Astrocyte (in vitro differentiated cells and primary cell): ENCODE measurements around the gene ATXN1. TPM values are rescaled to one million over a fixed set of nuclear protein-coding genes. Genes with fewer than 3 reads are reported as not detected.

Source experiments
- DNase-seq: peaks from one replicate; pipeline ENCODE4 v3.0.0-alpha.2; 2010; ENCODE audit warnings: low read depth
- FAIRE-seq: peaks from 2 replicates; lab custom pipeline; 2011; peaks lifted over from hg19 to GRCh38; lab: Jason Lieb, UNC
- H2AFZ ChIP-seq: 2 replicates; pipeline ENCODE4 v1.6.0; 2012; ENCODE audit warnings: low read depth, low read length, inconsistent platforms
- H3K27ac ChIP-seq: 2 replicates; pipeline ENCODE4 v1.5.1; 2011; ENCODE audit warnings: low read depth, low read length, inconsistent platforms
- H3K27me3 ChIP-seq: 2 replicates; pipeline ENCODE4 v1.6.0; 2011; ENCODE audit warnings: low read length, inconsistent platforms; ENCODE audit not compliant: insufficient read depth
- H3K36me3 ChIP-seq: 2 replicates; pipeline ENCODE4 v1.5.1; 2011; ENCODE audit warnings: low read length, inconsistent platforms; ENCODE audit not compliant: insufficient read depth
- H3K4me1 ChIP-seq: 2 replicates; pipeline ENCODE4 v1.5.1; 2011; ENCODE audit warnings: low read length, inconsistent platforms; ENCODE audit not compliant: insufficient read depth
- H3K4me2 ChIP-seq: 2 replicates; pipeline ENCODE4 v1.6.0; 2012; ENCODE audit warnings: low read length, inconsistent platforms
- H3K4me3 ChIP-seq: 2 replicates; pipeline ENCODE4 v1.5.1; 2011; ENCODE audit warnings: low read depth, mild to moderate bottlenecking, low read length, inconsistent platforms; ENCODE audit not compliant: insufficient read depth
- H3K79me2 ChIP-seq: 2 replicates; pipeline ENCODE4 v1.6.0; 2012; ENCODE audit warnings: mild to moderate bottlenecking, low read length, inconsistent platforms; ENCODE audit not compliant: insufficient read depth
- H3K9ac ChIP-seq: 2 replicates; pipeline ENCODE4 v1.6.0; 2012; ENCODE audit warnings: mild to moderate bottlenecking, low read length, inconsistent platforms
- H3K9me3 ChIP-seq: 2 replicates; pipeline ENCODE4 v1.5.1; 2012; ENCODE audit warnings: low read depth, mild to moderate bottlenecking, low read length, inconsistent platforms; ENCODE audit not compliant: insufficient read depth
- H4K20me1 ChIP-seq: 2 replicates; pipeline ENCODE4 v1.6.0; 2012; ENCODE audit warnings: low read length, inconsistent platforms; ENCODE audit not compliant: insufficient read depth
- H3K27ac Mint-ChIP-seq: one replicate; pipeline ENCODE4 v1.8.0; 2021; ENCODE audit warnings: mild to moderate bottlenecking, mixed read lengths; ENCODE audit not compliant: unreplicated experiment
- H3K27me3 Mint-ChIP-seq: one replicate; pipeline ENCODE4 v1.8.0; 2021; ENCODE audit warnings: low read depth, mixed read lengths; ENCODE audit not compliant: unreplicated experiment
- H3K36me3 Mint-ChIP-seq: one replicate; pipeline ENCODE4 v1.8.0; 2021; ENCODE audit warnings: low read depth, mixed read lengths; ENCODE audit not compliant: unreplicated experiment
- H3K4me1 Mint-ChIP-seq: one replicate; pipeline ENCODE4 v1.8.0; 2021; ENCODE audit warnings: low read depth, mixed read lengths; ENCODE audit not compliant: unreplicated experiment
- H3K4me3 Mint-ChIP-seq: one replicate; pipeline ENCODE4 v1.8.0; 2021; ENCODE audit warnings: mild to moderate bottlenecking, moderate library complexity, mixed read lengths; ENCODE audit not compliant: unreplicated experiment
- H3K9me3 Mint-ChIP-seq: one replicate; pipeline ENCODE4 v1.8.0; 2021; ENCODE audit warnings: mild to moderate bottlenecking, mixed read lengths; ENCODE audit not compliant: unreplicated experiment
- EZH2 ChIP-seq: IDR thresholded peaks from 2 replicates; pipeline ENCODE4 v1.6.1; 2012; ENCODE audit warnings: mild to moderate bottlenecking, low read length, inconsistent platforms; ENCODE audit not compliant: insufficient read depth
- total RNA-seq: library from RNA; stranded (reverse); gene quantifications from 2 replicates; pipeline ENCODE4 v1.2.1, GENCODE V29; 2021
- TF ChIP-seq, protein P1 (sequence below): IDR thresholded peaks from 2 replicates; pipeline ENCODE4 v1.5.1; 2011; ENCODE audit warnings: low read depth, mild to moderate bottlenecking, inconsistent platforms, low read length, moderate library complexity; ENCODE audit not compliant: insufficient read depth

The ATXN1 gene
- total RNA-seq, 1 donor from 2014 or later = 70.9 TPM

DNA sequence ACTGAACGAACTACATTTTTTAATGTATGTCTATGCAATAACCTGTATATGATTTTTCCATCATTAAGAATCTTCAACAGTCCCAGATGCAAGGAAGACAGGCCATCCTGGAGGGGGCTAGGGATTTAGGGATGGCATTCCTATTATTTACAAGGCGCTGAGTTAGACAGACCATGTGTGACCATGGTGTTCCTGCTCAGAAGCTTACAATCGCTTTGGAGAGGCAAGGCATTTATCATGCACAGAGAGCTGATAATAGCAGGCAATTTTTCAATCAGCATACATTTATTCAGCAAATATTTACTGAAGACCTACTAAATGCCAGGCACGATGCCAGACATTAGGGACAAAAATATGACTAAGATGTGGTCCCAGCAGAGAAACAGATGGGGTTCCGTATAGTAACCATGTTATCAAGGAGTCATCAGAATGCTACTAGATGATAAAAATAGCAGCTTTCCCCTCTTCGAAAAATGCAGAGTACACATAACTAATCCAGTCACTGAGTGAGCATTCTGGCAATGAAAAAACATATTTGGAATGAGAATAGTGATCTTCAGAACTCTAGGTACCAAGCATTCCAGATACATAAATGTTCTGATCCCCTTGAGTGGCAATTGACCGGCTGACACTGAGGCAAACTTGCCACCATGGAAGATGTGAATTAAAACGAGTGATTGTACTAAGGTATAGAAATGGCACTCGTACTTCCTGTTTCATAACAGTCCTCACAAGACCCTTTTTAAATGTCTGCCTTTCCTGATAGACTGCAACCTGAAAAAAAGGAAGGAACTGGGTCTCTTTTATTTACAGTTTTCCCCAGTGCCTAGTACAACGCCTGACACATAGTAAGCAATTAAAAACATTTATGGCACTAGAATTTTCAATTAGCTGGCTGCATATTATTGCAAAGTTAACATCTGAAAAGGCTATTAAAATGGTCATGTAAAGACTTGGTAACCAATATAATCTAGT, 135.7 kb downstream of the ATXN1 start:
- Mint-ChIP-seq H3K27ac (no peak overlapping the region), H3K4me3 (no peak overlapping the region), H3K27me3 (no peaks in the 10 kb centered on the region), H3K4me1 (peaks cover 26% of the 10 kb centered on the region), H3K9me3 (peaks cover 2% of the 10 kb centered on the region), H3K36me3 (peaks cover 21% of the 10 kb centered on the region)
- Histone ChIP-seq H3K4me1 (peaks cover 4% of the 10 kb centered on the region), H3K9ac (no peak overlapping the region), H3K36me3 (no peaks in the 10 kb centered on the region), H3K79me2 (peaks cover 18% of the 10 kb centered on the region), H3K4me3 (no peak overlapping the region), H4K20me1 (peaks cover 33% of the 10 kb centered on the region), H3K9me3 (no peaks in the 10 kb centered on the region), H3K4me2 (peak overlapping the region; percentile 27), H2AFZ (no peak overlapping the region), H3K27ac (no peak overlapping the region), H3K27me3 (no peaks in the 10 kb centered on the region)
- TF ChIP-seq, protein P1, sequence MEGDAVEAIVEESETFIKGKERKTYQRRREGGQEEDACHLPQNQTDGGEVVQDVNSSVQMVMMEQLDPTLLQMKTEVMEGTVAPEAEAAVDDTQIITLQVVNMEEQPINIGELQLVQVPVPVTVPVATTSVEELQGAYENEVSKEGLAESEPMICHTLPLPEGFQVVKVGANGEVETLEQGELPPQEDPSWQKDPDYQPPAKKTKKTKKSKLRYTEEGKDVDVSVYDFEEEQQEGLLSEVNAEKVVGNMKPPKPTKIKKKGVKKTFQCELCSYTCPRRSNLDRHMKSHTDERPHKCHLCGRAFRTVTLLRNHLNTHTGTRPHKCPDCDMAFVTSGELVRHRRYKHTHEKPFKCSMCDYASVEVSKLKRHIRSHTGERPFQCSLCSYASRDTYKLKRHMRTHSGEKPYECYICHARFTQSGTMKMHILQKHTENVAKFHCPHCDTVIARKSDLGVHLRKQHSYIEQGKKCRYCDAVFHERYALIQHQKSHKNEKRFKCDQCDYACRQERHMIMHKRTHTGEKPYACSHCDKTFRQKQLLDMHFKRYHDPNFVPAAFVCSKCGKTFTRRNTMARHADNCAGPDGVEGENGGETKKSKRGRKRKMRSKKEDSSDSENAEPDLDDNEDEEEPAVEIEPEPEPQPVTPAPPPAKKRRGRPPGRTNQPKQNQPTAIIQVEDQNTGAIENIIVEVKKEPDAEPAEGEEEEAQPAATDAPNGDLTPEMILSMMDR = no peak
- no peak for TF ChIP-seq EZH2
- no peak for FAIRE-seq
- peak; percentile 42 for DNase-seq

DNA sequence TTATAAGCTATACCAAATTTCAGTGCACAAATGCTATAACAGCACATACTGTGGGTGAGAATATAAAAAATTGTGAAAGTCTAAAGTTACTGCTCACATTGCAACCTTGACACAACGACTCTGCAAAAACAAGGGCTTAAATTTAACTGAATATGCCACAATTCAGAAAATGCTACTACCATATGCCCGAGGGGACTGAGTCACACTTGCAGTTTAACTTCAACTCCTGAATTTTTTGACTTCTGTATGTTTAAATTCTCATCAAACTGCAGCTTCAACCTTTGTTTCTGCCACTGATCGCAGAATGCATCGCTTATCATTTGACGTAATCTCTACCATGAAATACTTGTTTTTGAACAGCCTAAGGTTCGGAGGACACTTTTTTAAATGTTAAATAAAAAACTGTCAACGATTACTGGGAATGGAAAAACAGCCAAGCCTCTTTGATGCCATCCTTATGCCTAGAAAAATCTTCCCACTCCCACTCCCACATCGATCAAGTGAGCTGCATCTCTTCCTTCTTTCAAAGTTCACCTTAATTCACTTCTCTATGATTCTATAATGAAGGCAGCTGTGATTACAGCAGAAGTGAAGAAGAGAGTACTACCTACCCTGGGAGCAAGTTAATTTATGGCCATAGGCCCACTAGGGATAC, 136.5 kb downstream of the ATXN1 start:
- no peak for DNase-seq
- Mint-ChIP-seq H3K36me3 (peaks cover 17% of the 10 kb centered on the region), H3K4me3 (no peak overlapping the region), H3K9me3 (peaks cover 2% of the 10 kb centered on the region), H3K4me1 (peaks cover 26% of the 10 kb centered on the region), H3K27ac (no peak overlapping the region), H3K27me3 (no peaks in the 10 kb centered on the region)
- peaks cover 4% of the 10 kb centered on the region for H3K4me1 ChIP-seq
- no peak overlapping the region for H3K27ac ChIP-seq
- H3K27me3 ChIP-seq = no peaks in the 10 kb centered on the region
- no peaks in the 10 kb centered on the region for H3K9me3 ChIP-seq
- no peak overlapping the region for H2AFZ ChIP-seq
- no peak overlapping the region for H3K4me2 ChIP-seq
- no peak overlapping the region for H3K9ac ChIP-seq
- peaks cover 15% of the 10 kb centered on the region for H3K79me2 ChIP-seq
- no peak for TF ChIP-seq EZH2
- TF ChIP-seq, protein P1 = no peak
- H4K20me1 ChIP-seq = peaks cover 36% of the 10 kb centered on the region
- H3K36me3 ChIP-seq = no peaks in the 10 kb centered on the region
- FAIRE-seq = no peak
- no peak overlapping the region for H3K4me3 ChIP-seq
